Subcutaneous adipose tissue (tissue), 4 donors: ENCODE measurements around the gene RASD1. TPM values are rescaled to one million over a fixed set of nuclear protein-coding genes. Genes with fewer than 3 reads are reported as not detected.

Experiments used
- total RNA-seq, 4 donors: library from RNA; depleted of rRNA; stranded (reverse); fragments of >200 nt; gene quantifications; one replicate each; pipeline ENCODE4 v1.1.0, GENCODE V29; 2016
- TF ChIP-seq, protein P1 (sequence below): fragments of 450-650 bp; IDR thresholded peaks from one replicate; pipeline ENCODE4 v1.5.1; 2016; ENCODE audit warnings: low read depth, mild to moderate bottlenecking, control low read depth, antibody characterized with exemption, moderate library complexity

Gene RASD1
- total RNA-seq, 4 donors from 2014 or later = 140 to 294 (median 198) TPM

DNA sequence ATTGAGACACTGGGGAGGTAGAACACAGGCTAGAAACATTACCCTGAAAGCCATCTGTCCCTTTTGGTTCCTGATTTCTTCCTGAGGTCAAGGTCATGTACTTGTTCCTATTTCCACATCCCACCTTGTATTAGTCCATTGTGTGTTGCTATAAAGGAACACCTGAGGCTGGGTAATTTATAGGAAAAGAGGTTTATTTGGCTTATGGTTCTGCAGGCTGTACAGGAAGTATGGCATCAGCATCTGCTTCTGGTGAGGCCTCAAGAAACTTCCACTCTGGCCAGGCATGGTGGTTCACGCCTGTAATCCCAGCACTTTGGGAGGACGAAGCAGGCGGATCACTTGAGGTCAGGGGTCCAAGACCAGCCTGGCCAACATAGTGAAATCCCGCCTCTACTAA is 26.8 kb downstream of the RASD1 start:
- TF ChIP-seq, protein P1, sequence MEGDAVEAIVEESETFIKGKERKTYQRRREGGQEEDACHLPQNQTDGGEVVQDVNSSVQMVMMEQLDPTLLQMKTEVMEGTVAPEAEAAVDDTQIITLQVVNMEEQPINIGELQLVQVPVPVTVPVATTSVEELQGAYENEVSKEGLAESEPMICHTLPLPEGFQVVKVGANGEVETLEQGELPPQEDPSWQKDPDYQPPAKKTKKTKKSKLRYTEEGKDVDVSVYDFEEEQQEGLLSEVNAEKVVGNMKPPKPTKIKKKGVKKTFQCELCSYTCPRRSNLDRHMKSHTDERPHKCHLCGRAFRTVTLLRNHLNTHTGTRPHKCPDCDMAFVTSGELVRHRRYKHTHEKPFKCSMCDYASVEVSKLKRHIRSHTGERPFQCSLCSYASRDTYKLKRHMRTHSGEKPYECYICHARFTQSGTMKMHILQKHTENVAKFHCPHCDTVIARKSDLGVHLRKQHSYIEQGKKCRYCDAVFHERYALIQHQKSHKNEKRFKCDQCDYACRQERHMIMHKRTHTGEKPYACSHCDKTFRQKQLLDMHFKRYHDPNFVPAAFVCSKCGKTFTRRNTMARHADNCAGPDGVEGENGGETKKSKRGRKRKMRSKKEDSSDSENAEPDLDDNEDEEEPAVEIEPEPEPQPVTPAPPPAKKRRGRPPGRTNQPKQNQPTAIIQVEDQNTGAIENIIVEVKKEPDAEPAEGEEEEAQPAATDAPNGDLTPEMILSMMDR = no peak

DNA sequence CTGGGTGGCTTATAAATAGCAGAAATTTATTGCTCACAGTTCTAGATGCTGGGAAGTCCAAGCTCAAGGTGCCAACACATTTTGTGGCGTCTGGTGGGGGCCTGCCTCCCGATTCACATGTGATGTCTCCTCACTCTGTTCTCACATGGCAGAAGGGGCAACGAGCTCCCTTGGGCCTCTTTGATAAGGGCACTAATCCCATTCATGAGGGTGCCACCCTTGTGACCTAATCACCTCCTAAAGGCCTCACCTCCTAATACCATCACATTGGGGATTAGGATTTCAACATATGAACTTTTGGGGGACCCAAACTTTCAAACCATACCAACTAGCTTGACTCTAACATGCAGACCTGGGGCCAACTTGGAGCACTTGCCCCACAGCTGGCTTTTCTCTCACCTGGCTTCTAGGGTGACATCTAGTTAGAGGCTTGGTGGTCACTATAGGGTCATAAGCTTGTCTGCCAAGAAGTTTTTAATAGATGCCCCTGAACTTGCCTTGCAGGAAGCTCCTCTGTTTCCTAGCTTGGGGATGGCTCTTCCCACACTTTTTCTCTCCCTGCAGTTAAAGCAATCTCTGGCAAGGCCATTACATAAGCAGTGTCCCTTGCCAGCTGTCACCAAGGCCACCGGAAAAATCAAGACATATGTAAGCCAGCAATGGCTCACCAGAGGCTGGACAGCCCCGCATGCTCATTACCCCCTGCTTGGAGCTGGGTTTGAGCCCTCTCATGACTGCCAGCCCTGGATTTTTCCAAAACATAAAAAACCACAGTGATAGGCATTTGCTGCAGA is 27.8 kb downstream of the RASD1 start:
- TF ChIP-seq, protein P1 = no peak

DNA sequence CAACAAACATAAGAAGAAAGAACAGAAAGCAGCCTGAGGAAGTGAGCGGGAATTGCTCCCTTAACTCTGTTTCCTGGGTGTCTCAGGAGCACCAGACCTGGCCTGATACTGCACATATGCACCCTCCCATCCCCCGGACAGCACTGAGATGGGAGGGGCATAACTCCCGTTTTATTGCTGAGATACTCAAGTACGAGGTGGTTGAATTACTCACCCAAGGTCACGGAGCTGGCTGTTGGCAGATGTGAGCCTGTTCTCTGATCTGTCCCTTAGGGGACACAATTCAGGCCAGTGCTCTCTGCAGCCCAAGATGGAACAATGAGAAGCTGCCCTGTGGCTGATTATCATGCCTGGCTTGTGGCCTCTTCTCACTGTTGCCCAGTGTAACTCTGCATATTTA is 28.5 kb downstream of the RASD1 start:
- TF ChIP-seq, protein P1 = no peak

DNA sequence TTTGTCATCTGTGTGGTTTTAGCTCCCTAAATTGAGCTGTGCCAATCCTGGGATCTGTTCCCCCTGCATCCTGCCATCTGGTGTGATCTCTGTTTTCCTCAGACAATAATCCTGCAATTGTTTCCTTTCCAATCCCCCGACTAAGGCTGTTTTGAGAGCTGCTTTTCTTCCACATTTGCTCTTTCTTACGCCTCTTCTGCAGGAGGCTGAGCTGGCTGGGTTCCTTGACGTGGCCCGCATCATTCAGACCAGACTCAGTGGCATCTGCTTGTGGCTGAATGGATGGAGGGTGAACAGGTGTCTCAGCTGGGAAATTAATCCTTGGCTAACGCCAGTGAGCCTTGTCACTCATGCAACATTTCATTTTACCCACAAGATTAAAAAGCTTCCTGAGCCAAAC is 29.2 kb downstream of the RASD1 start:
- TF ChIP-seq, protein P1 = no peak

DNA sequence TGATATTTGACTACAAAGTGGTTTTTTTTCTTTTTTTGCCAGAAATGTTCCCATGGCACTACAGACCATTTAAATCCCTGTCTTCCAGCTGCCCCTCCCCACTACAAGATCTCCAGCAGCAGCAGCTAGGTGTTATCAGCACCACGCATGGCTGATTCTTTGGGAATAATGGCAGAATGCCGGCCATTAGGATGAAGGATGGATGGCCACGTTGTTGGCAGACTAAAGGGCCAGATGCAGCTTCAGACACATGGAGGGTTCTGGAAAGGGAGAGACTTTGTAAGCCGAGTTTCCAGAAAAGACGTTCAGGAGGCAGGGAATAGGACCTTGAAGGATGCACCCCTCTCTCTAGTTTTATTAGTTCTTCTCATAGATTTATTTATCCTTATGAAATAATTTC is 29.7 kb downstream of the RASD1 start:
- TF ChIP-seq, protein P1 = no peak

DNA sequence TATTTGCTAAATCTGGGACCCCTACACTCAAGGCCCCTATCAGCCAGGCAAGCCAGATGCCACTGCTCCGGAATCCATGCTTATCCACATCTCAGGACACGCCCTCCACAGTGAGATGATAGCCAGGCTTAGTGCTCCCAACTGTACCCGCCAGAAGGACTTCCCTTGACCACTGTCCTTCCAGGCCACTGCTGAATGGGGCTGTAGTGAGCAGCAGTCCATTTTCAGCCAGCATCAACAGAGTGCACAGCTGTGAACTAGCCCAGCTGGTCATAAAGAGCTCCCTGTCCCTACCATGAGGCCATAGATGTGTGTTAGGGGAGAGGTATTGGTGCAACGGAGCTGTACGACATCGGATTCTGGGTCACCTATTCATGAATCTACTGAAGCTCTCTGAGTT is 32.4 kb downstream of the RASD1 start:
- TF ChIP-seq, protein P1 = no peak

DNA sequence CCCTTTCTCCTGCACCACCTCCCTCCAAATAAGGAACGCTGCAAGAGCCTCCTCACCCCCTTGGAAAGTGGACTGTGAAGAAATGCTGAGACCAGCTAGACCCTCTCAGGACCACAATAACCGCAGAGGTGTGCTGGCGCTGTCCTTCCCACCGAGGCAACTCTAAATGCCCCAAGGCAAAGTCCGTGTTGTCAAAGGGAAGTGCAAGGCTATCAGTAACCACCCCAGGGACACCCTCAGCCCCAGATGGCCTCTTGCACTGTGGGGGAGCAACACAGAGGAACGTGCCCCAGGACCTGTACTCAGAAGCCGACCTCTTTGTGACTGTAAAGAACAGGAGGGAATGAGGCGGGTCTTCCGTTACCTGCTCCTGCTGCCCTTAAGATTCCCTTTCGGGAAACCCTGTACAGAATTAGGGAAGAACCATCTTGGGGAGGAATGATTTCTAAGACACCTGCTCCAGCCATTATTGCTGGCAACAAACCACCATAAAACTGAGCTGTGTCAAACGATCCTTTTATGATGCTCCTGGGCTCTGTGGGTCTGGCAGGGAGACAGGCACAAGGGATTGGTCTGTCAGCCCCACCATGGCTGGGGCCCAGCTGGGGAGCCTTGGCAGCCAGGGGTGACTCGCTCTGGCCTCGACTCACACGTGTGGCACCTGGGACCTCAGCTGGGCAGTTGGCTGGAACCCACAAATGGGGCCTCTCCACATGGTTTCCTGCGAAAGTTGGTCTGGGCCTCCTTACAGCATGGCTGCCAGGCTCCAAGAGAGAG is 34.0 kb downstream of the RASD1 start:
- TF ChIP-seq, protein P1 = no peak
